Measurements from ENCODE around the gene DLGAP1. TPM values are rescaled to one million over a fixed set of nuclear protein-coding genes. Genes with fewer than 3 reads are reported as not detected.
A peak's percentile ranks its signal among the peaks of the same experiment; 100 is the strongest.

The DLGAP1 gene
- total RNA-seq, 1 donor from 2014 or later = 18.5 TPM

DNA sequence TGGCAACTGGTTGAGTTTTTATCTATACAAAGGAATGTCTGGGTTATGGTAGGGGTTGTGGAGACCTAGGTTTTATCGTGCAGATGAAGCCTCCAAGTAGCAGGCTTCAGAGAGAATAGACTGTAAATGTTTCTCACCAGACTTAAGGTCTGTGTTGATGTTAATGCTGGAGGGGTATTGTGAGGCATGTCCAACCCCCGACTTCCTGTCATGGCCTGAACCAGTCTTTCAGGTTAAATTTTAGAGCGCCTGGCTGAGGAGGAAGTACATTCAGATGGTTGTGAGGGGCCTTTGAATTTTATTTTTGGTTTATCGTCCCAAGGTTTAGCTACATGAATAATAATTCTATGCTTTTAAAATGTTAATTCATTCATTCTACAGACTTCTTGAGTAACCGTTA lies 435.1 kb downstream of the DLGAP1 start:
- Mint-ChIP-seq H3K9me3 (peaks cover 2% of the 10 kb centered on the region), H3K4me3 (no peak overlapping the region), H3K27ac (peak overlapping the region; percentile 28), H3K36me3 (no peaks in the 10 kb centered on the region), H3K4me1 (no peaks in the 10 kb centered on the region), H3K27me3 (ENCODE audit: insufficient read depth, low read depth) (no peaks in the 10 kb centered on the region)
- Histone ChIP-seq H3K4me3 (no peak overlapping the region), H3K27me3 (no peaks in the 10 kb centered on the region), H3K9me3 (ENCODE audit: low read depth) (no peaks in the 10 kb centered on the region), H3K4me2 (no peak overlapping the region), H3K9ac (no peak overlapping the region), H3K79me2 (ENCODE audit: low read depth) (no peaks in the 10 kb centered on the region), H3K36me3 (no peaks in the 10 kb centered on the region), H3F3A (ENCODE audit: low read depth) (no peaks in the 10 kb centered on the region), H2AFZ (replicated peaks) (no peak overlapping the region), H4K20me1 (ENCODE audit: low read depth) (no peaks in the 10 kb centered on the region), H3K4me1 (no peaks in the 10 kb centered on the region), H3K27ac (no peak overlapping the region)
- TF ChIP-seq, protein P1, sequence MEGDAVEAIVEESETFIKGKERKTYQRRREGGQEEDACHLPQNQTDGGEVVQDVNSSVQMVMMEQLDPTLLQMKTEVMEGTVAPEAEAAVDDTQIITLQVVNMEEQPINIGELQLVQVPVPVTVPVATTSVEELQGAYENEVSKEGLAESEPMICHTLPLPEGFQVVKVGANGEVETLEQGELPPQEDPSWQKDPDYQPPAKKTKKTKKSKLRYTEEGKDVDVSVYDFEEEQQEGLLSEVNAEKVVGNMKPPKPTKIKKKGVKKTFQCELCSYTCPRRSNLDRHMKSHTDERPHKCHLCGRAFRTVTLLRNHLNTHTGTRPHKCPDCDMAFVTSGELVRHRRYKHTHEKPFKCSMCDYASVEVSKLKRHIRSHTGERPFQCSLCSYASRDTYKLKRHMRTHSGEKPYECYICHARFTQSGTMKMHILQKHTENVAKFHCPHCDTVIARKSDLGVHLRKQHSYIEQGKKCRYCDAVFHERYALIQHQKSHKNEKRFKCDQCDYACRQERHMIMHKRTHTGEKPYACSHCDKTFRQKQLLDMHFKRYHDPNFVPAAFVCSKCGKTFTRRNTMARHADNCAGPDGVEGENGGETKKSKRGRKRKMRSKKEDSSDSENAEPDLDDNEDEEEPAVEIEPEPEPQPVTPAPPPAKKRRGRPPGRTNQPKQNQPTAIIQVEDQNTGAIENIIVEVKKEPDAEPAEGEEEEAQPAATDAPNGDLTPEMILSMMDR (IDR thresholded peaks at IDR 0.05) = no peak
- TF ChIP-seq EZH2 (IDR thresholded peaks at IDR 0.05) (no peak), EZH2phosphoT487 (IDR thresholded peaks at IDR 0.05) (no peak)
- DNase-seq (ENCODE audit: low spot score) = no peak

GRCh38 chr18:4017480-4017879 lies 437.6 kb downstream of the DLGAP1 start:
- H3K36me3 Mint-ChIP-seq = no peaks in the 10 kb centered on the region
- no peak overlapping the region for H3K9ac ChIP-seq
- no peaks in the 10 kb centered on the region for H3F3A ChIP-seq (ENCODE audit: low read depth)
- H3K4me2 ChIP-seq = no peak overlapping the region
- no peaks in the 10 kb centered on the region for H3K9me3 ChIP-seq (ENCODE audit: low read depth)
- peak; percentile 52 for DNase-seq (ENCODE audit: low spot score)
- H3K4me1 Mint-ChIP-seq = no peaks in the 10 kb centered on the region
- H3K9me3 Mint-ChIP-seq = no peaks in the 10 kb centered on the region
- no peak overlapping the region for H3K27ac Mint-ChIP-seq
- no peak overlapping the region for H3K4me3 Mint-ChIP-seq
- no peaks in the 10 kb centered on the region for H3K79me2 ChIP-seq (ENCODE audit: low read depth)
- TF ChIP-seq, protein P1 (IDR thresholded peaks at IDR 0.05) = peak; percentile 52
- TF ChIP-seq EZH2 (IDR thresholded peaks at IDR 0.05) = no peak
- H3K27me3 Mint-ChIP-seq (ENCODE audit: insufficient read depth, low read depth) = no peaks in the 10 kb centered on the region
- no peak overlapping the region for H2AFZ ChIP-seq (replicated peaks)
- no peaks in the 10 kb centered on the region for H3K4me1 ChIP-seq
- no peaks in the 10 kb centered on the region for H3K36me3 ChIP-seq
- H4K20me1 ChIP-seq (ENCODE audit: low read depth) = no peaks in the 10 kb centered on the region
- H3K27ac ChIP-seq = no peak overlapping the region
- H3K4me3 ChIP-seq = no peak overlapping the region
- no peaks in the 10 kb centered on the region for H3K27me3 ChIP-seq

DNA sequence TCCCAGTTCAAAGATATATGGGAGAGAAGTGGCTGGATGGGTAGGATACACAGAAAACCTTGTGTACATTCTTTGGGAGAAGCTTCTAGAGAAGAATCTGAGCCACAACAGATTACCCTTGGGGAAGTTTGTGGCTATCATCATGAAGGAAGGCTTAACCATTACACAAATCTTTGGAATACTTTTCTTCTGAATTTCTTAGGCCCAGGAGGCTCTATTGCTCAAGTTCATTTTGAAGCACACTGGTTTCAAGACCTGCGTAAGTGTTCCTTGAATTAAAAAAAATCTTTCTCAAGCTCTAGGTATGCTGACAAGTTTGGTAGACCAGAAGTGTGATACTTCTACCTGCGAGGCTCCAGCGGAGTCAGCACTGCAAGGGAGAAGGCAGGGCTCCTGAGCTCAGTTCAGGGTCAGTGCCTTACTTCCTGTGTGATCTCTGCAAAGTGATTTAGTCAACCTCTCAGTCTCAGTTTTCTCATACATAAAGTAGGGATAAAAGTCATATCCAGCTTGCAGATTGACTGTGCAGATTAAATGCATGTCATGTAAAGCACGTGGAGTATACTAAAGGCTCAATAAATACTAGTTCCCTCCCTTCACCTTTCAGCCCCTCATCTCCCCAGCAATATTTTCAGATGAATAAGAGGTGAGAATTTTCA lies 438.6 kb downstream of the DLGAP1 start:
- Mint-ChIP-seq H3K4me1 (no peaks in the 10 kb centered on the region), H3K27ac (no peak overlapping the region), H3K36me3 (no peaks in the 10 kb centered on the region), H3K4me3 (no peak overlapping the region), H3K27me3 (ENCODE audit: insufficient read depth, low read depth) (no peaks in the 10 kb centered on the region), H3K9me3 (no peaks in the 10 kb centered on the region)
- no peaks in the 10 kb centered on the region for H3K79me2 ChIP-seq (ENCODE audit: low read depth)
- H3K4me2 ChIP-seq = no peak overlapping the region
- no peak for TF ChIP-seq EZH2 (IDR thresholded peaks at IDR 0.05)
- TF ChIP-seq EZH2phosphoT487 (IDR thresholded peaks at IDR 0.05) = no peak
- TF ChIP-seq, protein P1 (IDR thresholded peaks at IDR 0.05) = no peak
- no peak overlapping the region for H3K4me3 ChIP-seq
- H3K27ac ChIP-seq = no peak overlapping the region
- H3K27me3 ChIP-seq = no peaks in the 10 kb centered on the region
- no peak for DNase-seq (ENCODE audit: low spot score)
- no peaks in the 10 kb centered on the region for H3K9me3 ChIP-seq (ENCODE audit: low read depth)
- no peaks in the 10 kb centered on the region for H3K4me1 ChIP-seq
- H3K9ac ChIP-seq = no peak overlapping the region
- no peaks in the 10 kb centered on the region for H4K20me1 ChIP-seq (ENCODE audit: low read depth)
- no peak overlapping the region for H2AFZ ChIP-seq (replicated peaks)
- no peaks in the 10 kb centered on the region for H3K36me3 ChIP-seq
- H3F3A ChIP-seq (ENCODE audit: low read depth) = no peaks in the 10 kb centered on the region
